ENCODE measurements around the gene C10orf67.
"Not testable (repeated sequence)": the region's sequence is repeated elsewhere in the genome, so short reads cannot be mapped to it uniquely, and the experiment has no call there.

Gene C10orf67

DNA sequence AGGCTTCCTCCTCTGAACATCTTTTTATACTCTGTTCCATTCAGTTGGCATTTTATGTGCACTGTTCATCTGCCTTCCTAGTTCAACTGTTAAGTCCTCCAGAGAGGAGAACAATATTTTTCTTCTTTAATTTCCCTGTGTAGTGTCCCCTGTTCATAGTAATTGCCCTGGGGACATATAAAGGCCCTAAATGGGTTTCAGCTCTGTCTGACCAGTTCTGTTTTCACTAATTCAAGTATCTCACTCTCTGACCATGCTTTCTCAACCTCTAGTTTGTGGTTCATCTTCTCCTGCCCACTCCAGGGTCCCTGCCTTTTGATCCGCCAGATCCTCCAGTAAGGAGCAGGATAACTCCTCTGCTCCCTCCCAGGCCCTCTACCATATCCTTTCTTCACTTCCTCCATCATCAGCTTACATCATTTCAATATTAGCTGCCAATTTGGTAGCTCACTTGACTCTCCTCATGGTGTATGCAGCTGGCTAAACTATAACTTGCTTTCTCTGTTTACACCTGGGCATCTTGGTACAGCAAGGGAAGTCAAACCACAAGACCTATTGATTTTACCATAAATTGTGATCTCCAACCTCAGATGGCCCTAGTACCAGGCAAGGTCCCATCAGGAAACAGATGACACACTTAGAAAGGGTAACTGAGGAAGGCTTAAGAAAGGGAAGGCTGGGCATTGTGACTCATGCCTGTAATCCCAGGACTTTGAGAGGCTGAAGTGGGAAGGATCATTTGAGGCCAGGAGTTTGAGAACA is 17.7 kb upstream of the C10orf67 start:
- no peak for DNase-seq (ENCODE audit: low spot score)

GRCh38 chr10:23361665-23362064 is 17.1 kb upstream of the C10orf67 start:
- DNase-seq (ENCODE audit: low spot score) = no peak

- DNase-seq (ENCODE audit: low spot score) = no peak
Measured at GRCh38 chr10:23359692-23360380, 15.2 kb upstream of the C10orf67 start.

- no peak for DNase-seq (ENCODE audit: low spot score)
Measured at GRCh38 chr10:23358357-23358756, 13.8 kb upstream of the C10orf67 start.

- no peak for DNase-seq (ENCODE audit: low spot score)
Measured at GRCh38 chr10:23354630-23355279, 10.2 kb upstream of the C10orf67 start.

DNA sequence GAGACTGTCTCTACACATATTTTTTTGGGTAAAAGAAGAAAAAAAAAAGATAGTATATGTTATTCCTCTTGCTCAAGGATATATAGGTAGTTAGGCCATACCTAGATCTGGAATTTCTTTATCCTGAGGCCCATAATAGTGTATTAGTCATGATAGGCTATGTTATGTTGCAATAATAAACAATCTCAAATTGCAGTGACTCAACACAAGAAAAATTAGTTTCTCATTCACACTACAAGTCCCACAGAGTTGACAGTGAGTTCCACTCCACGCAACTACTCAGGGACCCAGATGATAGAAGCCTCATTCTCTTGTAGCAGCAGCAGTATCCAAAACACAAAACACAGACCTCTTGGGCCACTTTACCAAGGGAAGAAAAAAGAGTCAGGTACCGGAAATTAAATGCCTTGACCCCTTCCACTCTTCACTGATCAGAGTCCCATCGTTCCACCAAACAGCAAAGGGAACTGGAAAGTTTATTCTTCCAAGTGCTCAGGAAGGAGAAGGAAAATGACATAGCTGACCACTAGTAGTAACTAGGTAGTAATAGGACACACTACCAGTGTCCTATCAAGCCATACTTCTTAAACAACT is 7.4 kb upstream of the C10orf67 start:
- DNase-seq (ENCODE audit: low spot score) = no peak

DNA sequence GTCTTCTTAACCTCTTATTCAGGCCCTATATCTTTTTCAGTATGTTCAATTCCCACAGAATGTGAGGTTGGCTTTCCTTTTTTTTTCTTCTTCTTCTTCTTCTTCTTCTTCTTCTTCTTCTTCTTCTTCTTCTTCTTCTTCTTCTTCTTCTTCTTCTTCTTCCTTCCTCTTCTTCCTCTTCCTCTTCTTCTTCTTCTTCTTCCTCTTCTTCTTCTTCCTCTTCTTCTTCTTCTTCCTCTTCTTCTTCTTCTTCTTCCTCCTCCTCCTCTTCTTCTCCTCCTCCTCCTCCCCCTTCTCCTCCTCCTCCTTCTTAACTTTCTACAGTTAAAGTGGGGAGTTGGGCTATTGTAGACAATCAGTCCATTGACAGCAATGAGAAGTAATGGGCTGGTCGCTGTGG is 6.1 kb upstream of the C10orf67 start:
- DNase-seq (ENCODE audit: low spot score) = not testable (repeated sequence)

- DNase-seq (ENCODE audit: low spot score) = peak; percentile 78
Measured at GRCh38 chr10:23345861-23346260, 1.3 kb upstream of the C10orf67 start.

- no peak for DNase-seq (ENCODE audit: low spot score)
Measured at GRCh38 chr10:23343591-23344240, 881 bp downstream of the C10orf67 start.

DNA sequence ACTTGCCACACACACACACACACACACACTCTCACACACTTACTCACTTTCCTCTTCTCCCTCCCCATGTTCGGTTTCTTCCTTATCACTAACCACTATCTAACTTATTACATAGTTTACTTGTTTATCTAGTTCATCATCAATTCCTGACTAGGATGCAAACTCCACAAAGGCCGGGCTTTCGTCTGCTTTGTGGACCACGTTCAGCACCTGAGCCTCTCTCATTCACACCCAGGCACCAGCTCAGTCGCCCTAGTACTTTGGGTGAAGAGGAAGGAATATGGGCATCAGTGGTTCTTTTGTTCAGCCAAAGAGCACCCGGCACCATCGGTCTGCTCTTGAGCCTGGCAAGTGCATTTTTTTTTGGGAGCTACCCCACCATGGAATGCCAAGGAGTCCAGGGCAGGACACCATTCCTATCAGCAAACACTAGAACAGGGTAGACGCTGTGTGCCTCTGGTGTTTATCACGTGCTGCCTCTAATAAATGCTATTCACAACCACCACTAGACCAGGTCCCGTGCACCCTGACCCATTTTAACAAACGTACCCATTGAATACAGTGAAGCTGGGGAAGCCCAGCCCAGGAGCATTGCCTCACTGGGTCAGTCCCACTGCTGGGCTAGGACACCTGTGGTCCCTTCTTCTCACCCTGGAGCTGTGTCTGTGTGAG is 2.2 kb downstream of the C10orf67 start:
- DNase-seq (ENCODE audit: low spot score) = no peak

GRCh38 chr10:23341004-23341403 is 3.6 kb downstream of the C10orf67 start:
- no peak for DNase-seq (ENCODE audit: low spot score)

GRCh38 chr10:23340354-23340753 is 4.2 kb downstream of the C10orf67 start:
- DNase-seq (ENCODE audit: low spot score) = no peak

GRCh38 chr10:23338886-23339285 is 5.7 kb downstream of the C10orf67 start:
- no peak for DNase-seq (ENCODE audit: low spot score)

DNA sequence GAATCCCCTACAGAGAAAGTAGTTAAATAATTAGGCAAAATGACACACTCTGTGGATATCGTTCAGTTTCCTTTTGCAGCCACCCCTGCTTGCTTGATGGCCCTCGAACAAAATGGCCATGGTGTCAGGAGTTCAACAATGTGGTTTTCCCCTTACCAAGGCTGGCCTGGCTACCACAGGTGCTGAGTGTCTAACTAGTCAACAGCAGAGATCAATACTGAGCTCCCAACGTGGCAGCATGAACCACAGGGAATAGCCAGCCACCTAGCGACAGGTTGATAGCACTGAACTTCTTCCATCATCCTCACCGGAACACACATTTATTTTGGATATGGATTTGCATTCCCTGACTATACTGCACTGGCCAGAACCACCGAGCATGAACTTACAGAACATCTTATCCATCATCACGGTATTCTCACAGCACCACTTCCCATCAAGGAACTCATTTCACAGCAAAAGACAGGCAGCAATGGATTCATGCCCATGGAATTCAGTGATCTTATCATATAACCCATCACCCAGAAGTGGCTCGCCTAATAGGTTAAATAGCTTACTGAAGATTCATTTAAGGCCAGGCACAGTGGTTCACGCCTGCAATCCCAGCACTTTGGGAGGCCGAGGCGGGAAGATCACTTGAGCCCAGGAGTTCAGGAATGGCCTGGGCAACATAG is 6.3 kb downstream of the C10orf67 start:
- DNase-seq (ENCODE audit: low spot score) = no peak

DNA sequence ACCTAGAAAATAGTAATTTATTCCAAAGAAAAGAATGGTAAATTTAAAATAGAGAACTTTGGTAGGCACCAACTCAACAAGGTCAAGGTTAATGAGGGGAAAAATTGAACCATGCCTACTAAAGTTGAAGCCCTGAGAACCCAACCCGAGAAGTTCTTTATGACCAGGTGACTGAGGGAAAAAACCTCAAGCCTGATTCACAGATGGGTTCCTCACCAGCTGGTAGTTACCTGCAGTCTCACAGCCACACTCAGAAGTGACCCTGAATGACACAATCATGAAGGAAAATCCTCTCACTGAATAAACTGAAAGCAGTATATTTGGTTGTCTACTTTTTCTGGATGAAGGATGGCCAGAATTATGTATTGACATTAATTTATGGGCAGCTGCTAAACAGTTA is 7.0 kb downstream of the C10orf67 start:
- DNase-seq (ENCODE audit: low spot score) = no peak

GRCh38 chr10:23331567-23332301 is 12.9 kb downstream of the C10orf67 start:
- DNase-seq (ENCODE audit: low spot score) = no peak

- no peak for DNase-seq (ENCODE audit: low spot score)
Measured at GRCh38 chr10:23330948-23331347, 13.6 kb downstream of the C10orf67 start.

DNA sequence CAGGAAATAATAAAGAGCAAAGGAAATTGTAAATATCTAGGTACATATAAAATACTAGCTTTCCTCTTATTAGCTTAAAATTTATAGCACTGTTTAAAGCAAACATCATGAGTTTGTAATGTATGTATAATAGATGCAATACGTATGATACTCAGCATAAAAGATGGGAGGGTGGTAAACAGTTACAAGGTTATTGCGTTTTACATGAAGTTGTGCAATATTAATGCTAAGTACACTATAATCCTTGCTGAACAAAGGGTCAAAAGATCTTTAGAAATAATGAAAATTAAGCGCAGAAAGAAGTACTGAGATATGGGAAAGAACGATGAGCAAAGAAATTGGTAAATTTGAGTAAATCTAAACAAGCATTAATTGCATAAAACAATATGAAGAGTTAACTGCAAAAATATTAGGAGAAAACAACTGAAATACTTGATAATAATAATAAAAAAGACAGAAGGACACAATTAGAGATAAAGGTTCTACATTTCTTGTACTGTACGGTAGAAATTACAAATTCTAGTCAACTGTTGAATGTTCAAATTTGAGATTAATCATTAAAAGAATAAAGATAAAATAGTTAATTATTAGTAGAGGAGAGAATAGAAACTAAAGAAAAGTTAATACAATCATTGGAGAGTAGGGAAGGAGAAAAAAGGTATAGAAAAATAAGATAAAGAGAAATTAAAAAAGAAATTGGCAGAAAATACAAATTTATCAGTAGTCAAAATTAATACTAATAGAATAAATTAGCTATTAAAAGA is 17.9 kb downstream of the C10orf67 start:
- no peak for DNase-seq (ENCODE audit: low spot score)

- DNase-seq (ENCODE audit: low spot score) = no peak
Measured at GRCh38 chr10:23325132-23325531, 19.5 kb downstream of the C10orf67 start.

DNA sequence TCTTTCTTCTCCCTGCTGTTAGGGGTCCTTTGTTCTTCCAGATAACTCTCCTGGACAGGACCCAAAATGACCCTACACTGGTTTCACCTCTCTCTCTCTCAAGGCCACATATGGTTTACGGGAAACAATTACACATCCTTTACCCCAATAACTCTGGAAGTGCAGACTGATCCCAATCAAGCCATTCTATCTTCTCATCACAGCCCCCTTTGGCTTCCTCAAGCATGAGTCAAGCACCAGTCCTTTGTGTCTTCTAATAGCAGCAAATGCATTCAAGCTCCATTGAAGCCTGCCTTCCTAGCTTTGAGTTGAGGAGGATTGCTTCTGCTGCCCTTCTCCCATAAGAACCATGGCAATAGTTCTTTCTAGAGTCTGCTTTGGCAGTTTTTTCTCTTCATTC is 20.2 kb downstream of the C10orf67 start:
- DNase-seq (ENCODE audit: low spot score) = no peak

All from COLO829 (cell line).